Heart right ventricle (tissue), 16 donors: ENCODE measurements around the gene GRPEL1. TPM values are rescaled to one million over a fixed set of nuclear protein-coding genes. Genes with fewer than 3 reads are reported as not detected.

Experiments
- ATAC-seq, 8 donors: fragments of 200-7000 bp; cut with Tn5 transposase; one replicate each; pipeline ENCODE4 v1.9.1; 2020; ENCODE audit warnings: mild to moderate bottlenecking in 8 of 8, moderate library complexity in 8 of 8, moderate number of reproducible peaks in 1 of 8
- DNase-seq, 2 donors: peaks; one replicate each; pipeline ENCODE4 v3.0.0-alpha.2; 2020
- H3K27ac ChIP-seq, 10 donors: fragments of 200-600 bp; sonication (generic) in 2 of 10; one replicate each; pipeline versions ENCODE4 v1.5.0 to v1.8.0; 2020 to 2022; ENCODE audit warnings: mild to moderate bottlenecking in 3 of 10
- H3K27me3 ChIP-seq, 7 donors: fragments of 200-600 bp; one replicate each; pipeline ENCODE4 v1.8.0; 2021 to 2022; ENCODE audit warnings: mild to moderate bottlenecking in 2 of 7
- H3K36me3 ChIP-seq, 9 donors: fragments of 200-600 bp; sonication (generic) in 1 of 9; one replicate each; pipeline versions ENCODE4 v1.5.0 to v1.8.0; 2020 to 2022; ENCODE audit warnings: mild to moderate bottlenecking in 2 of 9
- H3K4me1 ChIP-seq, 9 donors: fragments of 200-600 bp; sonication (generic) in 1 of 9; one replicate each; pipeline versions ENCODE4 v1.5.0 to v1.8.0; 2020 to 2022; ENCODE audit warnings: mild to moderate bottlenecking in 4 of 9
- H3K4me3 ChIP-seq, 10 donors: fragments of 200-600 bp; sonication (generic) in 2 of 10; one replicate each; pipeline versions ENCODE4 v1.5.0 to v1.8.0; 2020 to 2022; ENCODE audit warnings: mild to moderate bottlenecking in 7 of 10, moderate library complexity in 2 of 10
- H3K9me3 ChIP-seq, 11 donors: fragments of 200-600 bp in 10 of 11; sonication (generic) in 2 of 11; one replicate each; pipeline versions ENCODE4 v1.5.0 to v1.8.0; 2013 to 2022; ENCODE audit warnings: mild to moderate bottlenecking in 2 of 11, control low read depth in 1 of 11, moderate library complexity in 1 of 11
- CTCF ChIP-seq, 9 donors: fragments of 200-600 bp; sonication (generic) in 2 of 9; IDR thresholded peaks; one replicate each; pipeline versions ENCODE4 v1.5.0 to v1.8.0; 2021 to 2022; ENCODE audit warnings: antibody characterized with exemption in 9 of 9, mild to moderate bottlenecking in 5 of 9, moderate library complexity in 1 of 9
- WGBS, 2 donors: extraction: QIAGEN DNeasy Blood & Tissue Kit; methylation state at CpG; one replicate each; pipeline ENCODE4 v1.1.7; 2013; ENCODE audit warnings: inconsistent platforms in 1 of 2; 5-methylcytosine and 5-hydroxymethylcytosine counted together
- intact Hi-C, 10 donors: fragments of 100-400 bp; cut with DNase I; formaldehyde crosslinking; loops; one replicate each; pipeline versions ENCODE4 v1.11.1 to v1.14.2; 2022
- polyA plus RNA-seq, 2 donors: library from polyadenylated mRNA; stranded (reverse); fragments of 200-250 nt; gene quantifications; one replicate each; pipeline ENCODE4 v1.2.3, GENCODE V29; 2013
- total RNA-seq, 10 donors: library from RNA; stranded (reverse); fragmentation: NEBNext Ultra II Directional in 3 of 10; extraction: Animal tissue kit (Norgen Biotek cat#: 25700) in 3 of 10; gene quantifications; one replicate each; pipeline versions ENCODE4 v1.2.1 to v1.2.4, GENCODE V29; 2021 to 2023
- donor health status: Arrhythmogenic right ventricular cardiomyopathy.
- donor health status: ischemic (EF 13 %, LVEDD 7.1; RV severe dilation, severe dysfunction).
- donor health status: healthy with polysubstance abuse.
- donor health status: DM: no; HTN: yes; CAD: no.
- donor health status: DM: no; HTN: no; CAD: no.
- donor health status: ischemic (EF 25% LVEDD 6.9; RV normal size, moderate dysfunction).
- donor health status: ischemic (EF 25% LVEDD 5.7; RV mildly dilated, moderate dysfunction).
- donor health status: healthy.
- donor health status: DM: yes; HTN: yes; CAD: no.
- donor health status: Ischemic cardiomyopathy.
- donor health status: ischemic (EF 35%, LVEDD 5.7; RV mildly dilated, moderate dysfunction).
- donor health status: nonischemic (EF 11% LVEDD 7.7; RV severe dilation, severe dysfunction).
- donor health status: DM: yes; HTN: yes; CAD: no.
- donor health status: PGD.
- donor health status: ischemic (EF 29% LVEDD 5.4; RV normal size, mild dysfunction).
- donor health status: nonischemic (EF 23%, LVEDD 6.1; RV moderate dilation, normal function).

The GRPEL1 gene
- total and polyA plus RNA-seq, 12 donors, result 38.7 to 83.3 (median 55.8) TPM

GRCh38 chr4:7044137-7044930, 23.5 kb downstream of the GRPEL1 start:
- TF ChIP-seq CTCF (IDR thresholded peaks at IDR 0.05), result no peak
- H3K4me3 ChIP-seq, result peak overlapping the region; percentile 83 to 100 (median 99)
- peaks cover 0 to 5% (median 0%) of the 10 kb centered on the region in 9 donors for H3K36me3 ChIP-seq
- H3K27me3 ChIP-seq, result no peaks in the 10 kb centered on the region
- H3K4me1 ChIP-seq, result peaks cover 23 to 64% (median 52%) of the 10 kb centered on the region in 9 donors
- DNase-seq (no peak), ATAC-seq (peak in 2 of 8 donors; percentile 23 to 40)
- 11 to 13% methylated on average over 29 of the region's 29 CpGs for WGBS, 2 donors
- intact Hi-C loops, result loop anchor here in 6 of 10 donors (1.0 to 10.0 kb wide), 5 partner anchors 22 to 330 kb away; partner anchors contain the start of gene BLOC1S4 (in 2 of the 6)
- H3K9me3 ChIP-seq, result no peaks in the 10 kb centered on the region
- peak overlapping the region; percentile 86 to 96 (median 94) for H3K27ac ChIP-seq

- H3K9me3 ChIP-seq, result no peaks in the 10 kb centered on the region
- H3K4me3 ChIP-seq, result peak within 1 kb of the TSS; percentile 83 to 100 (median 99)
- H3K27me3 ChIP-seq, result no peaks in the 10 kb centered on the region
- intact Hi-C loops, result loop anchor here in 6 of 10 donors (1.0 to 10.0 kb wide), 9 partner anchors 23 to 329 kb away; partner anchors contain the start of genes BLOC1S4 (in 2 of the 6), GRPEL1 (in 1 of the 6) and TBC1D14 (in 1 of the 6)
- H3K36me3 ChIP-seq, result peaks cover 0 to 3% (median 0%) of the 10 kb centered on the region in 9 donors
- peaks cover 21 to 57% (median 51%) of the 10 kb centered on the region in 9 donors for H3K4me1 ChIP-seq
- DNase-seq (peak; percentile 20 to 62), ATAC-seq (peak in 4 of 8 donors; percentile 6 to 35 (median 9))
- no peak for TF ChIP-seq CTCF (IDR thresholded peaks at IDR 0.05)
- peak within 1 kb of the TSS; percentile 86 to 96 (median 94) for H3K27ac ChIP-seq
- WGBS, 2 donors, result 0% methylated on average over 77 to 108 of the region's 119 CpGs
These were observed 24.4 kb downstream of the GRPEL1 start, which contains the start of gene TADA2B for GRCh38 chr4:7043284-7044136. TSS of gene TADA2B (plus strand) at chr4:7043372. CDS start at chr4:7043580, 208 bp downstream.

- ATAC-seq (peak; percentile 94 to 97 (median 97)), DNase-seq (peak; percentile 96 to 98)
- Histone ChIP-seq H3K4me1 (peaks cover 21 to 53% (median 49%) of the 10 kb centered on the region in 9 donors), H3K4me3 (peak overlapping the region; percentile 57 to 96 (median 82)), H3K27ac (peak overlapping the region; percentile 48 to 83 (median 76)), H3K27me3 (no peaks in the 10 kb centered on the region), H3K36me3 (peaks cover 0 to 3% (median 0%) of the 10 kb centered on the region in 9 donors), H3K9me3 (no peaks in the 10 kb centered on the region)
- WGBS, 2 donors, result 0 to 1% methylated on average over 77 to 90 of the region's 90 CpGs
- intact Hi-C loops, result loop anchor here in 5 of 10 donors (1.0 to 10.0 kb wide), 7 partner anchors 26 to 328 kb away; partner anchors contain the start of genes BLOC1S4 (in 2 of the 5), GRPEL1 (in 1 of the 5) and TBC1D14 (in 1 of the 5)
- peak in 8 of 9 donors; percentile 28 to 57 (median 44) for TF ChIP-seq CTCF (IDR thresholded peaks at IDR 0.05)
These were observed 25.2 kb downstream of the GRPEL1 start for GRCh38 chr4:7042503-7043283.
